NCI-H128 (cell line): ENCODE measurements around the gene KLHL7.
"Not testable (repeated sequence)": the region's sequence is repeated elsewhere in the genome, so short reads cannot be mapped to it uniquely, and the experiment has no call there.

ENCODE experiments used
- DNase-seq: peaks from one replicate; lab custom pipeline; 2025; ENCODE audit not compliant: unreplicated experiment; lab: John Stamatoyannopoulos, UW

KLHL7 gene

DNA sequence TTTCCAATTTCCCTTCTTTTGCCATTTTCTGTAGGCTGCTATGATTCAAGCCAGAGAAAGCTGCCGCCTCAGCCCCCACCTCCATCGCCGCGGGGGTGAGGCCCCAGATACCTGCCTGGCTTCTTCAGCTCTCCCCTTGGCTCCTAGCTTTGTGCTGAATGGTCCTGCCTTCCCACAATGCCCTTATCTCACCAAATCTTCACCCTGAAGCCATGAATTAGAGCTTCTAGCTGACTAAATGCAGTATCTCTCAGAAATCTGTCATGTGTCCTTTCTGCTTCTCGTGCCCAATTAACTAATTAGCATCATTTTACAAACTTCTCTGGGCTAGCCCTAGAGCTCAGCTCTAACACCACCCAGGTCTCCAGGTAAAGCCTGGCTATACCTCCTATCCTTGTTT is 108.8 kb downstream of the KLHL7 start:
- DNase-seq: no peak

GRCh38 chr7:23214938-23215337 is 109.4 kb downstream of the KLHL7 start:
- DNase-seq: no peak

GRCh38 chr7:23216021-23216420 is 110.4 kb downstream of the KLHL7 start:
- DNase-seq: no peak

GRCh38 chr7:23218196-23218595 is 112.6 kb downstream of the KLHL7 start:
- no peak for DNase-seq

DNA sequence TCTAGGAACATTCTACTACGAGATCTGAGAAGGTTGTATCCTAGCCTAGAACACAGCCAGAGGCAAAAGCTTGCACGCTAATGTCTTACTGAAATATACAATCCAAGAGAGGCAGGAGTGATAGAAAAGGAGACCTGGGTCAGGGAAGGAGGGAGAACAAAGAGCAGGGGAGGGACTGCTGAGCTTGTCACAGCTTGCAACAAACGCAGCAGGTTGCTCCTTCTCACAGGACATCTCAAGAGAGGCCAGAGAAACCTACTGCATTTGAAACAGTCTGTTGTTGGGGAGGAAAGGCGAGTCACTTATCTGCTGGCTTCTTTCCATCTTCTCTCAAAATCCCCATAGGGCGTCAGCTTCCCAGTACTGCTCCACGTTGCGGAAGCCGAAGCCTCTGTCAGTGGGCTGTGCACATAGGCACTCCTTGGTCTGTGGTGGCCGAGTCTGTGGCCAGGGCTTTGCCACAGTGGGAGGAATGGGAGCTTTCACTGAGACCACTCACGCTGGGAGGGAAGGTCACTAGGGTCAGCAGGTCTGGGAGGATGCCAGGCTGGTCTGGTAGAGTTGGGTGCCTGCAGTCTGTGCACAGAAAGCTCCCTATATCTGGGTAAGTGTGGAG is 115.2 kb downstream of the KLHL7 start:
- no peak for DNase-seq

- no peak for DNase-seq
Observed at GRCh38 chr7:23222439-23223030, 117.0 kb downstream of the KLHL7 start.

- DNase-seq: not testable (repeated sequence)
Observed at GRCh38 chr7:23224364-23224763, 118.8 kb downstream of the KLHL7 start.

DNA sequence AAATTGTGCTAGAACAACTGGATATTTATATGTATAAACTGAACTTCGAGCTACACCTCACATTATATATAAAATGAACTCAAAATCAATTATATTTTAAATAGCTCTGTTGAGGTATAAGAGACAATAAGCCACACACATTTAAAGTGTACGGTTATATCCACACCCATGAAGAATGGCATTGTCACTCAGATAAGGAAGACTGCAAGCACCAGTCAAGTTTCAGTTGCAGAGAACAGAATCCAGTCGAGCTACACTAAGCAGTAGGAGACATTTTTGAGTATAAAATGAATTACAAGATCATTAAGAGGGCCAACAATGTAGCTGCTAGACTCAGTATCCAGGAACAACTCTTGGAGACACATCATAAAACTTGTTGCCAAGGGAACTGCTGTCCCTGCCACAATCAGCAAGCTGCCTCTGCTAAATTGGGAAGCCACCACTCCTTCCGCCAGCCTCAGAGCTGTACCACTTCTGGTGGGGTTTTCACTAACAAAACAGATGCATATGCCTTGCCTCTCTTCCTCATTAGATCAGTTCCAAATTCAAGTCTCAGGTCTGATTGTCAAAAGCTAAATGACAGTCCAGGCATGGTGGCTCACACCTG is 121.4 kb downstream of the KLHL7 start:
- DNase-seq: no peak
